DMS114 treated with DMSO at 0.1 percent for 48 hours (cell line): ENCODE measurements around the gene ANKRD34B.
A peak's percentile ranks its signal among the peaks of the same experiment; 100 is the strongest.
"Not testable (repeated sequence)": the region's sequence is repeated elsewhere in the genome, so short reads cannot be mapped to it uniquely, and the experiment has no call there.

Source experiments
- DNase-seq: peaks from one replicate; lab custom pipeline; 2025; ENCODE audit not compliant: unreplicated experiment; lab: John Stamatoyannopoulos, UW

Gene ANKRD34B

GRCh38 chr5:80569961-80570786 lies at the start of gene ANKRD34B:
TSS of gene ANKRD34B (minus strand) at chr5:80570280. CDS start at chr5:80560019, 10,261 bp downstream.
- DNase-seq = peak; percentile 20

GRCh38 chr5:80619086-80619485 lies 49.0 kb upstream of the ANKRD34B start:
- DNase-seq = no peak

- no peak for DNase-seq
Measured at GRCh38 chr5:80618438-80618837, 48.4 kb upstream of the ANKRD34B start.

- no peak for DNase-seq
Measured at GRCh38 chr5:80615266-80615914, 45.3 kb upstream of the ANKRD34B start.

GRCh38 chr5:80609692-80610091 lies 39.6 kb upstream of the ANKRD34B start:
- DNase-seq = no peak

- DNase-seq = no peak
Measured at GRCh38 chr5:80608731-80609130, 38.7 kb upstream of the ANKRD34B start.

- no peak for DNase-seq
Measured at GRCh38 chr5:80607832-80608231, 37.8 kb upstream of the ANKRD34B start.

GRCh38 chr5:80607343-80607742 lies 37.3 kb upstream of the ANKRD34B start:
- no peak for DNase-seq

GRCh38 chr5:80600943-80601693 lies 31.0 kb upstream of the ANKRD34B start:
- DNase-seq = no peak

GRCh38 chr5:80597500-80597899 lies 27.4 kb upstream of the ANKRD34B start:
- no peak for DNase-seq

- DNase-seq = no peak
Measured at GRCh38 chr5:80594810-80595209, 24.7 kb upstream of the ANKRD34B start.

- no peak for DNase-seq
Measured at GRCh38 chr5:80592761-80593160, 22.7 kb upstream of the ANKRD34B start.

GRCh38 chr5:80592105-80592504 lies 22.0 kb upstream of the ANKRD34B start:
- no peak for DNase-seq

GRCh38 chr5:80591352-80591751 lies 21.3 kb upstream of the ANKRD34B start:
- DNase-seq = no peak

GRCh38 chr5:80590766-80591165 lies 20.7 kb upstream of the ANKRD34B start:
- DNase-seq = no peak

- DNase-seq = no peak
Measured at GRCh38 chr5:80588858-80589540, 18.9 kb upstream of the ANKRD34B start.

- no peak for DNase-seq
Measured at GRCh38 chr5:80584770-80585169, 14.7 kb upstream of the ANKRD34B start.

- DNase-seq = not testable (repeated sequence)
Measured at GRCh38 chr5:80580291-80580690, 10.2 kb upstream of the ANKRD34B start.

GRCh38 chr5:80579050-80579449 lies 9.0 kb upstream of the ANKRD34B start:
- no peak for DNase-seq

GRCh38 chr5:80577707-80578106 lies 7.6 kb upstream of the ANKRD34B start:
- no peak for DNase-seq

GRCh38 chr5:80576383-80576782 lies 6.3 kb upstream of the ANKRD34B start:
- DNase-seq = no peak
